Gastrocnemius medialis (tissue), 4 donors: ENCODE measurements around the gene PRRC2B. TPM values are rescaled to one million over a fixed set of nuclear protein-coding genes. Genes with fewer than 3 reads are reported as not detected.

Experiments
- ATAC-seq, 2 donors: fragments of 150-250 bp; one replicate each; pipeline ENCODE4 v1.9.1; 2016
- DNase-seq, 2 donors: peaks; one replicate each; pipeline ENCODE4 v3.0.0-alpha.2; 2019
- H3K27ac ChIP-seq, 4 donors: fragments of 200-600 bp; sonication (generic); 1 replicate in 1 of 4; 2 replicates in 3 of 4; pipeline ENCODE4 v1.5.1; 2016 to 2018; ENCODE audit warnings: mild to moderate bottlenecking in 2 of 4, moderate library complexity in 1 of 4
- H3K27me3 ChIP-seq, 3 donors: fragments of 200-600 bp; sonication (generic) in 2 of 3; 1 replicate in 1 of 3; 2 replicates in 2 of 3; pipeline versions ENCODE4 v1.5.1 to v1.6.0; 2016 to 2019; ENCODE audit warnings: mild to moderate bottlenecking in 1 of 3, moderate library complexity in 1 of 3
- H3K36me3 ChIP-seq, 2 donors: fragments of 200-600 bp; sonication (generic) in 1 of 2; one replicate each; pipeline ENCODE4 v1.5.1; 2017 to 2018
- H3K4me1 ChIP-seq, 2 donors: fragments of 200-600 bp; sonication (generic) in 1 of 2; one replicate each; pipeline ENCODE4 v1.5.1; 2016 to 2017; ENCODE audit warnings: mild to moderate bottlenecking in 2 of 2
- H3K4me3 ChIP-seq, 4 donors: fragments of 200-600 bp; sonication (generic) in 3 of 4; 1 replicate in 1 of 4; 2 replicates in 3 of 4; pipeline ENCODE4 v1.5.1; 2016 to 2019; ENCODE audit warnings: mild to moderate bottlenecking in 2 of 4
- H3K9me3 ChIP-seq, 3 donors: fragments of 200-600 bp; sonication (generic) in 2 of 3; 1 replicate in 1 of 3; 2 replicates in 2 of 3; pipeline ENCODE4 v1.5.1; 2016 to 2019
- CTCF ChIP-seq, 5 experiments: fragments of 450-650 bp in 3 of 5; fragments of 200-600 bp in 2 of 5; sonication (generic) in 2 of 5; IDR thresholded peaks in 4 of 5; conservative IDR thresholded peaks in 1 of 5; 1 replicate in 4 of 5; 2 replicates in 1 of 5; pipeline ENCODE4 v1.5.1; 2016 to 2019; ENCODE audit warnings: antibody characterized with exemption in 5 of 5, mild to moderate bottlenecking in 3 of 5, moderate library complexity in 3 of 5
- POLR2A ChIP-seq, 2 donors: fragments of 450-650 bp; IDR thresholded peaks; one replicate each; pipeline ENCODE4 v1.6.1; 2017; ENCODE audit warnings: antibody characterized with exemption in 2 of 2, mild to moderate bottlenecking in 2 of 2, moderate library complexity in 2 of 2
- in situ Hi-C, 4 donors: fragments of 200-750 bp; cut with MboI; loops; one replicate each; pipeline versions ENCODE4 v1.15.0 to v1.8.0; 2017; ENCODE audit warnings: low sequenced_read_pairs in 4 of 4
- intact Hi-C: fragments of 100-400 bp; cut with DNase I; formaldehyde crosslinking; loops from one replicate; pipeline ENCODE4 v1.15.1; 2023; ENCODE audit warnings: low total_unique reads
- total RNA-seq, 4 donors: library from RNA; depleted of rRNA; stranded (reverse); fragments of >200 nt; gene quantifications; one replicate each; pipeline versions ENCODE4 v1.1.0 to v1.2.3, GENCODE V29; 2016

The PRRC2B gene
- total RNA-seq, 4 donors from 2014 or later: 29.9 to 41.6 (median 37.2) TPM

DNA sequence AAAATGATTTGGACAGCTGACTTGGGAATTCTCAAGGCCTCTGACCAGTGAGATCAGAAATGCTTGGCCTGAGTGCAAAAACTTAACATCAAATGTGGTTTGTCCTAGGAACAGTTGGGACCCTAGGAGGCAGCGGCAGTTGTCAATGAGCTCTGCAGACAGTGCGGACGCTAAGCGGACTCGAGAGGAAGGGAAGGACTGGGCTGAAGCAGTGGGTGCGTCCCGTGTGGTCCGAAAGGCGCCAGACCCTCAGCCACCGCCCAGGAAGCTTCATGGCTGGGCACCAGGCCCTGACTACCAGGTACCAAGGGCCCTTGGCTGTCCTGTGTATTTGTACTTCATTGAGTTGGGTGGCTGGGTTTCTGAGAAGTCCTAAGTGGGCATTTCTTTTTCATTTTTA lies 65.2 kb downstream of the PRRC2B start:
- no peak for TF ChIP-seq POLR2A (IDR thresholded peaks at IDR 0.05)
- Histone ChIP-seq H3K36me3 (peaks cover 0 to 86% of the 10 kb centered on the region in 2 donors), H3K4me1 (peaks cover 0 to 3% of the 10 kb centered on the region in 2 donors), H3K27ac (no peak overlapping the region), H3K27me3 (no peaks in the 10 kb centered on the region), H3K4me3 (no peak overlapping the region), H3K9me3 (no peaks in the 10 kb centered on the region)
- no peak for DNase-seq
- no peak for ATAC-seq
- in situ Hi-C loops (loop anchor here in 1 of 4 donors (25.0 kb wide), 1 partner anchor 97 kb away; no protein-coding TSS in a partner anchor), intact Hi-C loops (no loop called here)

DNA sequence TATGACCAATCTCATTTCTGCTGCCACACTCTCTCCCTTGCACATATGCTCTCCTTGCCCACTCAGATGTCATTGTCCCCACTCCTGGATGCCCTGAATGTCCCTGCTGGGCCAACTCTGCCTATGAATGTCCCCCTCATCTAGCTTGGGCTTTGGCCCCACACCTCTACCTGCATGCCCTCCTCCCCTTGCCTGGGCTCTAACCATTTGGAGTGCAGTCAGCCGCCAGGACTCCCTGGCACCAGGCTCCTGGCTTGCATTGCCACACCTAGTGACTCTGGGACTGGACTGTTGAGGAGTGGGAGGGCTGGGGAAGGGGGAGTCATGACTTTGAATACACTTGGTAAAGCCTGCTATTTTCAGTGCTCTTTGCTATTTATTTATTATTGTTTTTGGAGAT lies 67.3 kb downstream of the PRRC2B start:
- Histone ChIP-seq H3K27ac (no peak overlapping the region), H3K4me1 (peaks cover 0 to 3% of the 10 kb centered on the region in 2 donors), H3K4me3 (no peak overlapping the region), H3K9me3 (no peaks in the 10 kb centered on the region), H3K27me3 (no peaks in the 10 kb centered on the region), H3K36me3 (peaks cover 0 to 87% of the 10 kb centered on the region in 2 donors)
- in situ Hi-C loops: loop anchor here in 1 of 4 donors (25.0 kb wide), 1 partner anchor 99 kb away; no protein-coding TSS in a partner anchor
- intact Hi-C loops: no loop called here
- TF ChIP-seq CTCF (IDR thresholded peaks at IDR 0.05 in 4 of 5, conservative IDR thresholded peaks at IDR 0.05 in 1 of 5) (no peak), POLR2A (IDR thresholded peaks at IDR 0.05) (no peak)
- DNase-seq (no peak), ATAC-seq (no peak)

- DNase-seq (no peak), ATAC-seq (no peak)
- H3K36me3 ChIP-seq: peaks cover 0 to 84% of the 10 kb centered on the region in 2 donors
- in situ Hi-C loops (loop anchor here in 1 of 4 donors (25.0 kb wide), 1 partner anchor 102 kb away; no protein-coding TSS in a partner anchor), intact Hi-C loops (no loop called here)
- H3K4me1 ChIP-seq: peaks cover 0 to 3% of the 10 kb centered on the region in 2 donors
- H3K9me3 ChIP-seq: no peaks in the 10 kb centered on the region
- H3K27me3 ChIP-seq: no peaks in the 10 kb centered on the region
- H3K27ac ChIP-seq: no peak overlapping the region
- TF ChIP-seq CTCF (IDR thresholded peaks at IDR 0.05 in 4 of 5, conservative IDR thresholded peaks at IDR 0.05 in 1 of 5) (no peak), POLR2A (IDR thresholded peaks at IDR 0.05) (no peak)
- H3K4me3 ChIP-seq: no peak overlapping the region
Observed at GRCh38 chr9:131464354-131465000, 70.6 kb downstream of the PRRC2B start.

- H3K36me3 ChIP-seq: peaks cover 0 to 84% of the 10 kb centered on the region in 2 donors
- ATAC-seq (no peak), DNase-seq (no peak)
- no peaks in the 10 kb centered on the region for H3K27me3 ChIP-seq
- in situ Hi-C loops (loop anchor here in 1 of 4 donors (25.0 kb wide), 1 partner anchor 103 kb away; no protein-coding TSS in a partner anchor), intact Hi-C loops (no loop called here)
- H3K27ac ChIP-seq: no peak overlapping the region
- TF ChIP-seq CTCF (IDR thresholded peaks at IDR 0.05 in 4 of 5, conservative IDR thresholded peaks at IDR 0.05 in 1 of 5): no peak
- TF ChIP-seq POLR2A (IDR thresholded peaks at IDR 0.05): no peak
- H3K4me1 ChIP-seq: peaks cover 0 to 3% of the 10 kb centered on the region in 2 donors
- no peaks in the 10 kb centered on the region for H3K9me3 ChIP-seq
- no peak overlapping the region for H3K4me3 ChIP-seq
Observed at GRCh38 chr9:131465401-131465800, 71.5 kb downstream of the PRRC2B start.

- peaks cover 0 to 85% of the 10 kb centered on the region in 2 donors for H3K36me3 ChIP-seq
- intact Hi-C loops (no loop called here), in situ Hi-C loops (loop anchor here in 1 of 4 donors (25.0 kb wide), 1 partner anchor 105 kb away; no protein-coding TSS in a partner anchor)
- H3K4me3 ChIP-seq: no peak overlapping the region
- no peak for DNase-seq
- TF ChIP-seq CTCF (IDR thresholded peaks at IDR 0.05 in 4 of 5, conservative IDR thresholded peaks at IDR 0.05 in 1 of 5): no peak
- TF ChIP-seq POLR2A (IDR thresholded peaks at IDR 0.05): no peak
- peak in 1 of 2 donors; percentile 21 for ATAC-seq
- no peak overlapping the region for H3K27ac ChIP-seq
- H3K27me3 ChIP-seq: no peaks in the 10 kb centered on the region
- H3K9me3 ChIP-seq: no peaks in the 10 kb centered on the region
- H3K4me1 ChIP-seq: peaks cover 0 to 3% of the 10 kb centered on the region in 2 donors
Observed at GRCh38 chr9:131467214-131467935, 73.5 kb downstream of the PRRC2B start.
